Measurements from ENCODE around the gene SCGB1C2. TPM values are rescaled to one million over a fixed set of nuclear protein-coding genes. Genes with fewer than 3 reads are reported as not detected.

The SCGB1C2 gene
- total RNA-seq, 1 experiment from 2014 or later = not detected

DNA sequence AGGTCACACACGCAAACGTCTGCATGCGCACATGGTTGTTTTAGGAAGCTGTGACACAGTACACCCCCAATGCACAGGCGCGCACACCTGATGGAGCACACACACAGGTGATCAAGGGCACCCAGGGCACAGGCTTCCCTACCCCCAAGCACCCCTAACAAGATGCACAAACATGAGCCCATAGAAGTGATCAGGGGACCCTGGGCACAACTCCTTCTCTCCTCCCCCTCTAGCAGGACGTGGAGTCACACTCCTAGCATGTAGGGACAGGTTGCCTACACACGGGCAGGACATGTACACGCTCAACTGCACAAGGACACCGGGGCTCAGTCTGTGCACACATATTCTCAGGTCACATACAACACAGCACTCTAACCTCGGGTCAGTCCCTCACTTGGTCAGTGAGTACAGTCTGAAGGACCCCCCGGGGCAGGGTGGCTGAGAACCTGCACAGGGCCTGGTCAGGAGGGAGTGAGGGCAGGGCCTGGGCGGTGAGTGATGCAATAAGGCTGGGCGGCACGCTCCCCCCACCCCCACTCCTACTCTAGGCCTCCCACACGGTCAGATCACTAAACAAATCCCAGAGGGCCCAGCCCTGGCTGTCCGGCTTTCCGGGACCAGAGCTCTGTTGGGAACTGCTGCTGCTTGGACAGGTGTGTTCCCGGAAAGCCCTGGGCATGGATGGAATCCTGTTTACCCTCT lies 44.8 kb downstream of the SCGB1C2 start:
- H2BK12ac ChIP-seq (ENCODE audit: insufficient read length, low read depth, low read length) = no peak overlapping the region
- no peak overlapping the region for H4K91ac ChIP-seq (ENCODE audit: insufficient read length, low read depth, low read length)
- WGBS (ENCODE audit: extremely low coverage, insufficient read length, low lambda C conversion rate) = no CpG with 5 or more reads among the region's 18 CpGs
- H3K27ac ChIP-seq (ENCODE audit: insufficient read length, low read depth, low read length) = no peak overlapping the region
- no peak overlapping the region for H2BK15ac ChIP-seq (ENCODE audit: low read depth, low read length)
- H4K5ac ChIP-seq (ENCODE audit: insufficient read length, low read depth, low read length) = no peak overlapping the region
- no peak overlapping the region for H3K23ac ChIP-seq (ENCODE audit: insufficient read length, low read depth, low read length)
- H3K9me3 ChIP-seq (ENCODE audit: control insufficient read depth, low read depth, low read length) = no peaks in the 10 kb centered on the region
- no peak overlapping the region for H2AK5ac ChIP-seq (ENCODE audit: insufficient read length, low read length)
- peak overlapping the region; percentile 16 for H3K4me2 ChIP-seq (ENCODE audit: insufficient read depth, insufficient read length, low read length)
- no peak overlapping the region for H3K56ac ChIP-seq (ENCODE audit: insufficient read length, low read depth, low read length)
- H3K9me3 Mint-ChIP-seq = no peaks in the 10 kb centered on the region; a peak in 1 of 5 replicates
- no peak for DNase-seq
- H3K4ac ChIP-seq (ENCODE audit: low read depth, low read length) = no peak overlapping the region
- H3K79me2 ChIP-seq (ENCODE audit: insufficient read depth, low read length) = no peaks in the 10 kb centered on the region
- no peaks in the 10 kb centered on the region for H4K20me1 ChIP-seq (ENCODE audit: control insufficient read depth, insufficient read depth, insufficient read length)
- no peaks in the 10 kb centered on the region for H3K79me1 ChIP-seq (ENCODE audit: insufficient read depth, low read depth, low read length, poor library complexity, severe bottlenecking)
- H3K36me3 Mint-ChIP-seq (ENCODE audit: insufficient read depth in 1 of 3, low read depth in 3 of 3) = no peaks in the 10 kb centered on the region; a peak in 1 of 7 replicates
- H3K4me3 Mint-ChIP-seq = peak overlapping the region; percentile 51 to 76
- no peak overlapping the region for H3K9ac ChIP-seq (ENCODE audit: extremely low read depth, insufficient read length, low read length)
- peaks cover 82% of the 10 kb centered on the region for H3K27me3 Mint-ChIP-seq (ENCODE audit: low read depth)
- H2BK20ac ChIP-seq (ENCODE audit: low read depth, low read length, poor library complexity, severe bottlenecking) = no peak overlapping the region
- H2BK120ac ChIP-seq (ENCODE audit: low read depth, low read length, poor library complexity, severe bottlenecking) = no peak overlapping the region
- H3K4me1 Mint-ChIP-seq = peaks cover 17 to 27% of the 10 kb centered on the region in 2 experiments
- no peak overlapping the region for H2AFZ ChIP-seq (ENCODE audit: low read length)
- TF ChIP-seq, protein P1, sequence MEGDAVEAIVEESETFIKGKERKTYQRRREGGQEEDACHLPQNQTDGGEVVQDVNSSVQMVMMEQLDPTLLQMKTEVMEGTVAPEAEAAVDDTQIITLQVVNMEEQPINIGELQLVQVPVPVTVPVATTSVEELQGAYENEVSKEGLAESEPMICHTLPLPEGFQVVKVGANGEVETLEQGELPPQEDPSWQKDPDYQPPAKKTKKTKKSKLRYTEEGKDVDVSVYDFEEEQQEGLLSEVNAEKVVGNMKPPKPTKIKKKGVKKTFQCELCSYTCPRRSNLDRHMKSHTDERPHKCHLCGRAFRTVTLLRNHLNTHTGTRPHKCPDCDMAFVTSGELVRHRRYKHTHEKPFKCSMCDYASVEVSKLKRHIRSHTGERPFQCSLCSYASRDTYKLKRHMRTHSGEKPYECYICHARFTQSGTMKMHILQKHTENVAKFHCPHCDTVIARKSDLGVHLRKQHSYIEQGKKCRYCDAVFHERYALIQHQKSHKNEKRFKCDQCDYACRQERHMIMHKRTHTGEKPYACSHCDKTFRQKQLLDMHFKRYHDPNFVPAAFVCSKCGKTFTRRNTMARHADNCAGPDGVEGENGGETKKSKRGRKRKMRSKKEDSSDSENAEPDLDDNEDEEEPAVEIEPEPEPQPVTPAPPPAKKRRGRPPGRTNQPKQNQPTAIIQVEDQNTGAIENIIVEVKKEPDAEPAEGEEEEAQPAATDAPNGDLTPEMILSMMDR (conservative IDR thresholded peaks at IDR 0.05) = no peak
- H3T11ph ChIP-seq (ENCODE audit: low read length) = no peak overlapping the region
- H4K8ac ChIP-seq (replicated peaks; ENCODE audit: insufficient read length, low read depth, low read length) = no peak overlapping the region
- peaks cover 11% of the 10 kb centered on the region; the same call in 1 of the 2 replicates for H3K27me3 ChIP-seq (ENCODE audit: insufficient read depth, low read length)
- 0 out of 7 replicates have a peak overlapping the region, but pooled peaks of 1 of the 3 experiments have one; percentile 38 for H3K27ac Mint-ChIP-seq
- peaks cover 4% of the 10 kb centered on the region for H3K23me2 ChIP-seq (ENCODE audit: insufficient read length, low read depth, low read length, poor library complexity, severe bottlenecking)
- H3K18ac ChIP-seq (ENCODE audit: insufficient read length, low read depth, low read length) = no peak overlapping the region
- no peak overlapping the region for H2BK5ac ChIP-seq (ENCODE audit: insufficient read length, low read length)
- no peak overlapping the region for H3K14ac ChIP-seq (ENCODE audit: insufficient read depth, low read length)
- no peaks in the 10 kb centered on the region for H3K4me1 ChIP-seq (ENCODE audit: insufficient read depth, low read length)
